ENCODE data around the gene ARHGEF39.

- TF ChIP-seq CTCF (IDR thresholded peaks at IDR 0.05) (no peak), POLR2A (IDR thresholded peaks at IDR 0.05) (no peak)
Measured at GRCh38 chr9:35703906-35704672, 39.1 kb upstream of the ARHGEF39 start.
